DND-41 (cell line): ENCODE measurements around the gene PFKFB3.
"Not testable (repeated sequence)": the region's sequence is repeated elsewhere in the genome, so short reads cannot be mapped to it uniquely, and the experiment has no call there.

Experiments
- ATAC-seq: fragments of 200-7000 bp; cut with Tn5 transposase; 3 replicates; pipeline ENCODE4 v1.9.1; 2021; ENCODE audit warnings: low read depth; ENCODE audit not compliant: insufficient read depth
- DNase-seq: peaks from one replicate; pipeline ENCODE4 v3.0.0-alpha.2; 2020
- H2AFZ ChIP-seq: 2 replicates; pipeline ENCODE4 v1.6.0; 2012; ENCODE audit warnings: low read depth, low read length
- H3K27ac ChIP-seq: 2 replicates; pipeline ENCODE4 v1.5.1; 2012; ENCODE audit warnings: low read length, inconsistent platforms
- H3K27me3 ChIP-seq: fragments of 200-600 bp; sonication (generic); 2 replicates; pipeline ENCODE4 v1.6.0; 2012; ENCODE audit warnings: low read length, mild to moderate bottlenecking, inconsistent platforms; ENCODE audit not compliant: insufficient read depth, poor library complexity
- H3K36me3 ChIP-seq: 2 replicates; pipeline ENCODE4 v1.5.1; 2012; ENCODE audit warnings: low read length, inconsistent platforms; ENCODE audit not compliant: insufficient read depth
- H3K4me1 ChIP-seq: 2 replicates; pipeline ENCODE4 v1.5.1; 2012; ENCODE audit warnings: mild to moderate bottlenecking, low read length; ENCODE audit not compliant: insufficient read depth
- H3K4me2 ChIP-seq: 2 replicates; pipeline ENCODE4 v1.6.0; 2012; ENCODE audit warnings: mild to moderate bottlenecking, moderate library complexity, low read length, inconsistent platforms; ENCODE audit not compliant: insufficient read depth
- H3K4me3 ChIP-seq, 2 experiments: fragments of 200-600 bp in 1 of 2; shearing (Covaris generic) in 1 of 2; 2 replicates each; pipeline ENCODE4 v1.5.1; 2012 to 2016; ENCODE audit warnings: inconsistent platforms in 2 of 2, low read length in 2 of 2, mild to moderate bottlenecking in 2 of 2, low read depth in 1 of 2, moderate library complexity in 1 of 2
- H3K79me2 ChIP-seq: 2 replicates; pipeline ENCODE4 v1.6.0; 2012; ENCODE audit warnings: low read length, inconsistent platforms; ENCODE audit not compliant: insufficient read depth
- H3K9ac ChIP-seq: 2 replicates; pipeline ENCODE4 v1.6.0; 2012; ENCODE audit warnings: low read depth, mild to moderate bottlenecking, inconsistent platforms, low read length, moderate library complexity
- H3K9me3 ChIP-seq: 2 replicates; pipeline ENCODE4 v1.5.1; 2012; ENCODE audit warnings: low read length, moderate library complexity, mild to moderate bottlenecking, inconsistent platforms; ENCODE audit not compliant: insufficient read depth, severe bottlenecking
- H4K20me1 ChIP-seq: 2 replicates; pipeline ENCODE4 v1.6.0; 2012; ENCODE audit warnings: low read length; ENCODE audit not compliant: insufficient read depth
- EZH2 ChIP-seq: IDR thresholded peaks from 3 replicates; pipeline ENCODE4 v1.6.1; 2012; ENCODE audit warnings: borderline replicate concordance, low read depth, mild to moderate bottlenecking, moderate library complexity, low read length, inconsistent platforms; ENCODE audit not compliant: severe bottlenecking
- TF ChIP-seq, protein P1 (sequence below): IDR thresholded peaks from 2 replicates; pipeline ENCODE4 v1.5.1; 2012; ENCODE audit warnings: borderline replicate concordance, low read length, moderate library complexity, mild to moderate bottlenecking; ENCODE audit not compliant: poor library complexity, severe bottlenecking; ENCODE audit errors: extremely low read depth

PFKFB3 gene

DNA sequence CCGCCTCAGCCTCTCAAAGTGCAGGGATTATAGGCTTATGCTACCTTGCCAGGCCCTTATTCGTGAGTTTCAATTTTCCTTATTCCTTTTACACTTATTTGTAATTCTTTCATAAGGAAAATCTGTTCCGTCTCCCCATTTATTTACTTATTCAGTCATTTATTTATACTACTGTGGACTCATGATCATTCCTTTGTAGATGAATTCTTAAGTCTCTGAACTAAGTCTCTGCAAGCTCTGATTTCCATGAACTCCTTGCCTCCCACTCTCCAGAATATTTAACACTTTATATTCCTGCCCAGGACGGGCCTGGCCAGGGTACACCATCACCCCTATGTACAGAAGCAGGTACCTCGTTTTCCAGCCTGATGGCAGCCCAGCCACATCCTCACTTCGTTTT lies 39.4 kb downstream of the PFKFB3 start:
- Histone ChIP-seq H4K20me1 (peaks cover 2% of the 10 kb centered on the region; the same call in 1 of the 2 replicates), H3K27me3 (no peaks in the 10 kb centered on the region), H3K9me3 (no peaks in the 10 kb centered on the region), H3K27ac (no peak overlapping the region), H3K4me1 (peaks cover 9% of the 10 kb centered on the region; the same call in 1 of the 2 replicates), H3K4me3 (no peak overlapping the region), H2AFZ (no peak overlapping the region), H3K4me2 (no peak overlapping the region), H3K79me2 (no peaks in the 10 kb centered on the region), H3K9ac (no peak overlapping the region), H3K36me3 (peaks cover 13% of the 10 kb centered on the region; the same call in 1 of the 2 replicates)
- no peak for DNase-seq
- ATAC-seq = no peak
- no peak for TF ChIP-seq EZH2
- TF ChIP-seq, protein P1, sequence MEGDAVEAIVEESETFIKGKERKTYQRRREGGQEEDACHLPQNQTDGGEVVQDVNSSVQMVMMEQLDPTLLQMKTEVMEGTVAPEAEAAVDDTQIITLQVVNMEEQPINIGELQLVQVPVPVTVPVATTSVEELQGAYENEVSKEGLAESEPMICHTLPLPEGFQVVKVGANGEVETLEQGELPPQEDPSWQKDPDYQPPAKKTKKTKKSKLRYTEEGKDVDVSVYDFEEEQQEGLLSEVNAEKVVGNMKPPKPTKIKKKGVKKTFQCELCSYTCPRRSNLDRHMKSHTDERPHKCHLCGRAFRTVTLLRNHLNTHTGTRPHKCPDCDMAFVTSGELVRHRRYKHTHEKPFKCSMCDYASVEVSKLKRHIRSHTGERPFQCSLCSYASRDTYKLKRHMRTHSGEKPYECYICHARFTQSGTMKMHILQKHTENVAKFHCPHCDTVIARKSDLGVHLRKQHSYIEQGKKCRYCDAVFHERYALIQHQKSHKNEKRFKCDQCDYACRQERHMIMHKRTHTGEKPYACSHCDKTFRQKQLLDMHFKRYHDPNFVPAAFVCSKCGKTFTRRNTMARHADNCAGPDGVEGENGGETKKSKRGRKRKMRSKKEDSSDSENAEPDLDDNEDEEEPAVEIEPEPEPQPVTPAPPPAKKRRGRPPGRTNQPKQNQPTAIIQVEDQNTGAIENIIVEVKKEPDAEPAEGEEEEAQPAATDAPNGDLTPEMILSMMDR = no peak

DNA sequence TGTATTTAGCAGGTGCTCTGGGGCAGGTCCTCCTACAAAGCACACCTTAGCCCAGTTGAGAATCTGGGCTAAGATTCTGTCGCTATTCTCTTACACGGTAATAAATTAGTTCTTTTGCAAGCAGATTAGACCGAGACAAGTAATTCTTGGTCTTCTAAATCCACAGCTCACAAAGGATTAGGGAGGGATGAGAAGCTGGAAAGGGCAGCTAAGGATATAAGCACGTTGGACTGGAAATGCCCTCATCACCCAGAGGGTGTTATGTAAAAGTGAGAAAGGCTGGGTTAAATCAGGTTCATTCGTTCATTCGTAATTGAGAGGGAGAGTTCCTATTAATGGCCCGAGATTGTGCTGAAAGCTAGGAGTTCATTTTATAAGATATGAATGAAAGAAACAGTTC lies 41.8 kb downstream of the PFKFB3 start:
- ATAC-seq (no peak), DNase-seq (no peak)
- TF ChIP-seq, protein P1 = no peak
- no peak for TF ChIP-seq EZH2
- Histone ChIP-seq H3K27me3 (no peaks in the 10 kb centered on the region), H3K4me2 (no peak overlapping the region), H3K4me3 (no peak overlapping the region), H3K79me2 (no peaks in the 10 kb centered on the region), H3K4me1 (0 out of 2 replicates have a peak, but pooled peaks cover under 1% of the 10 kb centered on the region), H3K27ac (no peak overlapping the region), H3K9ac (no peak overlapping the region), H3K36me3 (peaks cover 13% of the 10 kb centered on the region; the same call in 1 of the 2 replicates), H2AFZ (no peak overlapping the region), H3K9me3 (no peaks in the 10 kb centered on the region), H4K20me1 (peaks cover 2% of the 10 kb centered on the region; the same call in 1 of the 2 replicates)

DNA sequence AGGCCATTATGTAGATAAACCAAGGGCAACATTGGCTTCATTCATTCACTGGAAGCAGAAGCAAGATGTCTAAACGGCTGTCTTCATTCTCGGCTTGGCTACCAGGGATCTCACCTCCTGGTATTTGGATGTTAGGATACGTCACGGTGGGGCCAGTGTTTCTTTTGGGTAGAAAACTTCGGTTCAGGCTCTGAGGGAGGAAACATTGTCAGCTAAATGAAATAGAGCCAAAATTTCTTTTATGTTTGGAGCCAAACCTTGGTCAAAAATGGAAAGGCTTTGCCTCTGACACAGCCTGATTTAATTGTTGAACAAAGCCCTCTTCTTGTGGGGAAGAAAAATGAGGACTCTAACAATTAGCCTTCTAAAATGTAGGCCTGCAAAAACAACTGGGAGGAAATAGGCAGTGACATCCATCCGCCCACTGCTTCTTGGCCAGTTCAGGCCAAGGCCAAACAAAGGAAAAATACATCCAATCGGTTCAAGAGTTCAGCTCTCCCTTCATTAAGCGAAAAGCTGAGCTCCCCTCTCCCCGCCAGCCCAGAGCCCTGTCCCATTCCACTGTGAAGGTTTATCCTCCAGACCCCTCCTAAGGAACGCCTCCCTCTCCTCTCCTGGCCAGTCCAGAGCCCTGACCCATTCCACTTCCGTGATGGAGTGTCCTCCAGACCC lies 44.4 kb downstream of the PFKFB3 start:
- no peak for ATAC-seq
- no peaks in the 10 kb centered on the region for H3K27me3 ChIP-seq

DNA sequence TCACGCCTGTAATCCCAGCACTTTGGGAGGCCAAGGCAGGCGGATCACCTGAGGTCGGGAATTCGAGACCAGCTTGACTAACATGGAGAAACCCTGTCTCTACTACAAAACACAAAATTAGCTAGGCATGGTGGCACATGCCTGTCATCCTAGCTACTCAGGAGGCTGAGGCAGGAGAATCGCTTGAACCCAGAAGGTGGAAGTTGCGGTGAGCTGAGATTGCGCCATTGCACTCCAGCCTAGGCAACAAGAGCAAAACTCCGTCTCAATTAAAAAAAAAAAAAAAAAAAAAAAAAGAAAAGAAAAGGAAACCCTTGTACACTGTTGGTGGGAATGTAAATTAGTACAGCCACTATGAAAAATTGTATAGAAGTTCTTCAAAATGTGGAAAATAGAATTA lies 46.2 kb downstream of the PFKFB3 start:
- not testable (repeated sequence) for H3K36me3 ChIP-seq, ATAC-seq, H3K9ac ChIP-seq

More for the DNA sequence above, 44.4 kb downstream of the PFKFB3 start:
- TF ChIP-seq, protein P1 = no peak
- no peak for TF ChIP-seq EZH2
- H3K36me3 ChIP-seq = peaks cover 8% of the 10 kb centered on the region; the same call in 1 of the 2 replicates
- no peak overlapping the region for H3K4me2 ChIP-seq
- no peaks in the 10 kb centered on the region for H3K4me1 ChIP-seq
- H3K9me3 ChIP-seq = no peaks in the 10 kb centered on the region
- no peak overlapping the region for H3K9ac ChIP-seq
- no peak overlapping the region for H3K4me3 ChIP-seq
- H3K79me2 ChIP-seq = no peaks in the 10 kb centered on the region
- no peak overlapping the region for H2AFZ ChIP-seq
- peaks cover 2% of the 10 kb centered on the region; the same call in 1 of the 2 replicates for H4K20me1 ChIP-seq
- no peak for DNase-seq
- H3K27ac ChIP-seq = no peak overlapping the region

More for the DNA sequence above, 46.2 kb downstream of the PFKFB3 start:
- not testable (repeated sequence) for DNase-seq, H4K20me1 ChIP-seq, H3K79me2 ChIP-seq, H3K27ac ChIP-seq, H3K4me3 ChIP-seq, H3K27me3 ChIP-seq, H3K4me1 ChIP-seq, H3K4me2 ChIP-seq, H3K9me3 ChIP-seq, H2AFZ ChIP-seq
